Measurements from ENCODE around the gene CD96. TPM values are rescaled to one million over a fixed set of nuclear protein-coding genes. Genes with fewer than 3 reads are reported as not detected.

The CD96 gene
- total and polyA plus RNA-seq, 7 donors: 0.01 to 0.59 (median 0.20) TPM; not detected in 1

DNA sequence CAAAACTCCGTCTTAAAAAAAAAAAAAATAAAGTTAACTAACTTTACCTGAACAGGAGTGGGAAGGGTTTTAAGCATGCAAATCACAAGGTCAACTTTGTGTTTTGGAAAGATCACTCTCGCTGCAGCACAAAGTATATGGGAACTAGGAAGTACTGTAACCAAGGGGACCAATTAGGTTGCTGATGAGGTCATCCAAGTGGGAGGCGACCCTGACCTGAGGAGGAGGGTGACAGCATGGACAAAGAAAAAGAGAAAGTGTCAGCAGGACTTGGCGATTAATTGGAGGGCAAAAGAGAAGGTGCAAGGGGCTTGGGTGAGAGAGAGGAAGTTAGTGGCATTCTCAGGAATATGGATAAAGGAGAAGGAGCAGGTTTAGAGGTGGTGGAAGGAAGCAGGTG is 142.6 kb downstream of the CD96 start:
- Histone ChIP-seq H3K4me3 (no peak overlapping the region), H3K27ac (no peak overlapping the region), H3K4me1 (no peaks in the 10 kb centered on the region), H3K9me3 (no peaks in the 10 kb centered on the region), H3K36me3 (ENCODE audit: insufficient read depth in 1 of 2, low read depth in 1 of 2) (no peaks in the 10 kb centered on the region), H3K27me3 (ENCODE audit: insufficient read depth in 3 of 3, low read length in 2 of 3) (no peaks in the 10 kb centered on the region)
- no peak for DNase-seq
- TF ChIP-seq, protein P1, sequence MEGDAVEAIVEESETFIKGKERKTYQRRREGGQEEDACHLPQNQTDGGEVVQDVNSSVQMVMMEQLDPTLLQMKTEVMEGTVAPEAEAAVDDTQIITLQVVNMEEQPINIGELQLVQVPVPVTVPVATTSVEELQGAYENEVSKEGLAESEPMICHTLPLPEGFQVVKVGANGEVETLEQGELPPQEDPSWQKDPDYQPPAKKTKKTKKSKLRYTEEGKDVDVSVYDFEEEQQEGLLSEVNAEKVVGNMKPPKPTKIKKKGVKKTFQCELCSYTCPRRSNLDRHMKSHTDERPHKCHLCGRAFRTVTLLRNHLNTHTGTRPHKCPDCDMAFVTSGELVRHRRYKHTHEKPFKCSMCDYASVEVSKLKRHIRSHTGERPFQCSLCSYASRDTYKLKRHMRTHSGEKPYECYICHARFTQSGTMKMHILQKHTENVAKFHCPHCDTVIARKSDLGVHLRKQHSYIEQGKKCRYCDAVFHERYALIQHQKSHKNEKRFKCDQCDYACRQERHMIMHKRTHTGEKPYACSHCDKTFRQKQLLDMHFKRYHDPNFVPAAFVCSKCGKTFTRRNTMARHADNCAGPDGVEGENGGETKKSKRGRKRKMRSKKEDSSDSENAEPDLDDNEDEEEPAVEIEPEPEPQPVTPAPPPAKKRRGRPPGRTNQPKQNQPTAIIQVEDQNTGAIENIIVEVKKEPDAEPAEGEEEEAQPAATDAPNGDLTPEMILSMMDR (IDR thresholded peaks at IDR 0.05): no peak
- no peak for ATAC-seq
- 79 to 83% (median 81%) methylated on average over 4 of the region's 4 CpGs for WGBS, 3 donors
- intact Hi-C loops (cut with DNase I): no loop called here

DNA sequence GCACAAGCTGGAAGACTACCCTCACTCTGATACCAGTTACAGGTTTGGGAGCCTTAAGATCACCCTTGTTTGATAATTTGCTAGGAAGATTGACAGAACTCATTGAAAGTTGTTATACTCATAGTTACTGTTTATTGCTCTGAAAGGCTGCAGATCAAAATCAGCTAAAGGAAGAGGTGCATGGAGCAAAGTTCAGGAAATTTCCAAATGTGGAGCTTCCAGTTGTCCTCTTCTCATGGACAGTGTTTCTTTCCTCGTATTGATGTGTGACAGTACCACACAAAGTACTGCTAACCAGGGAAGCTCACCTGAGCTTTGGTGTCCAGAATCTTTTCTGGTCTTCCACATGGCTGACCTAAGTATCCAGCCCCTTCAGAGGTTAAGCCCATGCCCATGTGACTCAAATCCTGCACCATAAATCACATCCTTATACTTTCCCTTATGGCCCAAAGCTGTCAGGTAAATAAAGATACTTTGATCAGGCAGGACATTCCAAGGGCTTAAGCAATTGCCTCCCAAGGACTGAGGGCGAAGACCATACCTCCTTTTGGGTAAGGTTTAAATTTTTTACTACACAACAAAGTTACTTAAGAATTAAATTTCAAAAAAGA is 146.3 kb downstream of the CD96 start:
- no peak overlapping the region for H3K27ac ChIP-seq
- intact Hi-C loops (cut with DNase I): no loop called here
- TF ChIP-seq, protein P1 (IDR thresholded peaks at IDR 0.05): no peak
- WGBS, 3 donors: 75 to 93% (median 83%) methylated on average over 2 of the region's 2 CpGs
- H3K4me3 ChIP-seq: no peak overlapping the region
- no peaks in the 10 kb centered on the region for H3K9me3 ChIP-seq
- DNase-seq (no peak), ATAC-seq (no peak)
- H3K4me1 ChIP-seq: peaks cover 1% of the 10 kb centered on the region
- no peaks in the 10 kb centered on the region for H3K27me3 ChIP-seq (ENCODE audit: insufficient read depth in 3 of 3, low read length in 2 of 3)
- H3K36me3 ChIP-seq (ENCODE audit: insufficient read depth in 1 of 2, low read depth in 1 of 2): no peaks in the 10 kb centered on the region

DNA sequence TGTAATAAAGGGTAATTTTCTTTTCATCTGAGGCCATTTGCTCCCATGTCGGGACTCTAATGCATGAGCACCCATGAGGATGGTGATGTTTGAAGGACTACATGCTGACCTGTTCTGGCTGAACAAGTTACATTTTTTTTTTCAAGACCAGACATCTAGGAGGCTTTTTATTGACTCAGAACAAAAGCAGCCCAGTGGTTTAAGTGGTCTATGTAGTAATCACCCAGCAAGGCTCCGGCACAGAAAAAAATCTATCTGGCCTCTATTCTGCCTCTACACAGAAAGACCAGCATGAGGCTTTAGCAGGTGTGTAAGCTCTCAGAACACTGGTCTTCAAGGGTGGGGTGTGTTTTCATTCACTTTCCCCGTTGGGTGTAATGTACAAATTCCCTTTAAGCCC is 148.2 kb downstream of the CD96 start:
- intact Hi-C loops (cut with DNase I): no loop called here
- ATAC-seq: no peak

DNA sequence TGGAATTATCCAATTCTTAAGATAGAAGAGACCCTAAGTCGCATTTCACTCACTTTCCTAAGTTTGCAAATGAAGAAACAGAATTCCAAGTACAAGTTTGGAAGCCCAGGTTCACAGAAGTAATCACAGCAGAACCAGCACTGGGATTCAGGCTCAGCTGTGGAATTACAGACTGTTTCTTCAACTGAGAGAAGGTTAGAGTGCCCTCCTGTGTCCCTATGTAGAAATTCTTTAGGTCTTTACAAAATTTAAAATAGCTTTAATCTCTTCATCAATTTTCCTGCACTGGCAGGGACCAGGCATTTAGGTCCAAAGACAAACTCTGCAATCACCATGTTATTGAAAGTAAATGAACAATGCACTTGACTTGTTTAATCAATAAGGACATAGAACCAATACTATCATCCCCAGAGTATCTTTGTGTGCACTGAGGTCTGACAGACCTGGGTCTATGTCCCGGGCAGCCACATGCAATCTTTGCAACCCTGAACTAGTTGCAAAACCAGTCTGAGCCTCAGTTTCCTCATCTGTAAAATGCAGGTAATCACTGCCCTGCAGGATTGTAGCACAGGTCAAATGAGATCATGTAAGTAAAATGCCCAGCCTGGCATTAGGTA is 149.4 kb downstream of the CD96 start:
- no peak for ATAC-seq
- Histone ChIP-seq H3K36me3 (ENCODE audit: insufficient read depth in 1 of 2, low read depth in 1 of 2) (no peaks in the 10 kb centered on the region), H3K9me3 (no peaks in the 10 kb centered on the region), H3K4me1 (peaks cover 3% of the 10 kb centered on the region), H3K4me3 (no peak overlapping the region), H3K27me3 (ENCODE audit: insufficient read depth in 3 of 3, low read length in 2 of 3) (no peaks in the 10 kb centered on the region), H3K27ac (no peak overlapping the region)
- 56 to 58% (median 56%) methylated on average over 2 of the region's 2 CpGs for WGBS, 3 donors
- no peak for DNase-seq
- intact Hi-C loops (cut with DNase I): no loop called here
- TF ChIP-seq, protein P1 (IDR thresholded peaks at IDR 0.05): peak; percentile 25

More for the DNA sequence above, 148.2 kb downstream of the CD96 start:
- WGBS, 3 donors: 80 to 81% (median 81%) methylated on average over 3 of the region's 3 CpGs
- Histone ChIP-seq H3K36me3 (ENCODE audit: insufficient read depth in 1 of 2, low read depth in 1 of 2) (no peaks in the 10 kb centered on the region), H3K27me3 (ENCODE audit: insufficient read depth in 3 of 3, low read length in 2 of 3) (no peaks in the 10 kb centered on the region), H3K9me3 (no peaks in the 10 kb centered on the region), H3K4me3 (no peak overlapping the region), H3K4me1 (peaks cover 3% of the 10 kb centered on the region), H3K27ac (no peak overlapping the region)
- DNase-seq: no peak
- TF ChIP-seq, protein P1 (IDR thresholded peaks at IDR 0.05): no peak

Data from psoas muscle (tissue), 8 donors.